ENCODE results near the gene PTPN11.

GRCh38 chr12:112389228-112389627 lies 29.5 kb upstream of the PTPN11 start:
- TF ChIP-seq CTCF (IDR thresholded peaks at IDR 0.05) = no peak
- TF ChIP-seq POLR2A (IDR thresholded peaks at IDR 0.05) = no peak

Measured in prostate gland (tissue), 2 donors.